CD4-positive, alpha-beta T cell (primary cell): ENCODE results near the gene ARFGEF2. TPM values are rescaled to one million over a fixed set of nuclear protein-coding genes. Genes with fewer than 3 reads are reported as not detected.

Experiments used
- ATAC-seq: fragments of 200-7000 bp; cut with Tn5 transposase; one replicate; pipeline ENCODE4 v1.10.0; 2022; ENCODE audit warnings: mild to moderate bottlenecking; ENCODE audit not compliant: poor library complexity
- CTCF ChIA-PET: fragments of 350-600 bp; sonication (Branson Sonifier 250); formaldehyde crosslinking; loops from one replicate; lab custom pipeline; 2021; ENCODE audit warnings: antibody characterized with exemption, inconsistent platforms; lab: Charles Lee
- POLR2A ChIA-PET: fragments of 350-600 bp; sonication (Branson Sonifier 250); formaldehyde crosslinking; loops from one replicate; lab custom pipeline; 2021; ENCODE audit warnings: antibody characterized with exemption, inconsistent platforms; lab: Charles Lee
- DNase-seq, 14 experiments: peaks; one replicate each; pipeline ENCODE4 v3.0.0-alpha.2; 2013 to 2020; ENCODE audit warnings: mixed read lengths in 2 of 14
- H3K27ac ChIP-seq, 2 donors: one replicate each; pipeline versions ENCODE4 v1.5.1 to v1.7.0; 2013; ENCODE audit warnings: low read length in 2 of 2, low read depth in 1 of 2, mild to moderate bottlenecking in 1 of 2
- H3K27me3 ChIP-seq, 2 experiments: 1 replicate in 1 of 2; 2 replicates in 1 of 2; pipeline versions ENCODE4 v1.6.1 to v1.7.0; 2013; ENCODE audit warnings: low read length in 2 of 2, control low read depth in 1 of 2, mild to moderate bottlenecking in 1 of 2, moderate library complexity in 1 of 2; ENCODE audit not compliant: insufficient read depth in 2 of 2, control insufficient read depth in 1 of 2
- H3K36me3 ChIP-seq: one replicate; pipeline ENCODE4 v1.6.1; 2013; ENCODE audit warnings: low read length, control low read depth; ENCODE audit not compliant: insufficient read depth
- H3K4me1 ChIP-seq: one replicate; pipeline ENCODE4 v1.6.1; 2013; ENCODE audit warnings: low read length, control low read depth; ENCODE audit not compliant: insufficient read depth
- H3K4me3 ChIP-seq: one replicate; pipeline ENCODE4 v1.5.1; 2013; ENCODE audit warnings: mild to moderate bottlenecking, low read length, moderate library complexity
- H3K9me3 ChIP-seq, 2 experiments: 1 replicate in 1 of 2; 2 replicates in 1 of 2; pipeline versions ENCODE4 v1.6.1 to v1.7.0; 2013; ENCODE audit warnings: low read length in 2 of 2, mild to moderate bottlenecking in 2 of 2, control low read depth in 1 of 2, moderate library complexity in 1 of 2; ENCODE audit not compliant: control insufficient read depth in 1 of 2, insufficient read depth in 1 of 2
- H3K27ac Mint-ChIP-seq: one replicate; pipeline ENCODE4 v1.8.0; 2020; ENCODE audit warnings: mixed read lengths
- H3K27me3 Mint-ChIP-seq: one replicate; pipeline ENCODE4 v1.8.0; 2021; ENCODE audit warnings: mixed read lengths
- H3K36me3 Mint-ChIP-seq: one replicate; pipeline ENCODE4 v1.8.0; 2021; ENCODE audit warnings: low read depth, mixed read lengths
- H3K4me1 Mint-ChIP-seq: one replicate; pipeline ENCODE4 v1.8.0; 2021; ENCODE audit warnings: low read depth, mixed read lengths
- H3K4me3 Mint-ChIP-seq: one replicate; pipeline ENCODE4 v1.8.0; 2020; ENCODE audit warnings: mild to moderate bottlenecking, mixed read lengths
- H3K9me3 Mint-ChIP-seq: one replicate; pipeline ENCODE4 v1.8.0; 2020; ENCODE audit warnings: mixed read lengths
- intact Hi-C, 2 experiments: fragments of 100-400 bp; cut with DNase I in 1 of 2; cut with micrococcal nuclease in 1 of 2; formaldehyde crosslinking; loops; one replicate each; pipeline versions ENCODE4 v1.15.1 to v1.9.0; 2023 to 2025; cut with DNase I, micrococcal nuclease
- polyA plus RNA-seq, 2 donors: library from polyadenylated mRNA; unstranded; fragments of 120-200 nt; gene quantifications; one replicate each; pipeline ENCODE4 v1.2.1, GENCODE V29; 2013
- total RNA-seq, 174 experiments: library from RNA in 2 of 174; stranded (reverse) in 2 of 174; gene quantifications; one replicate each; pipeline ENCODE4 v1.2.3 and lab custom pipeline; 2021 to 2026
- TF ChIP-seq, protein P1 (sequence below): fragments of 200-600 bp; IDR thresholded peaks from one replicate; pipeline ENCODE4 v1.8.0; 2022; ENCODE audit warnings: antibody characterized with exemption, mild to moderate bottlenecking

ARFGEF2 gene
- 10 to 100 TPM; 23.0 to 23.4 TPM for total RNA-seq
- 20.1 TPM for polyA plus RNA-seq (2013, experiment 1 of 2)
- 23.2 TPM for polyA plus RNA-seq (2013, experiment 2 of 2)
- total RNA-seq (lab: John Stamatoyannopoulos, UW) = 106 to 230 (median 169) reads per million in 172 experiments

- Histone ChIP-seq H3K4me3 (peak within 1 kb of the TSS; percentile 96), H3K36me3 (no peaks in the 10 kb centered on the region), H3K27ac (peak within 1 kb of the TSS; percentile 83 to 92), H3K27me3 (no peaks in the 10 kb centered on the region), H3K9me3 (no peaks in the 10 kb centered on the region), H3K4me1 (peaks cover 23% of the 10 kb centered on the region)
- intact Hi-C loops = loop anchor here in 1 of 2 experiments (5.0 kb wide), 2 partner anchors 126 to 266 kb away; partner anchors contain the start of genes CSE1L and STAU1
- ChIA-PET CTCF (interaction anchor here (1.0 to 2.5 kb wide), 2 partner anchors 264 to 301 kb away, joined by 3 to 9 read pairs; no protein-coding TSS in a partner anchor), POLR2A (interaction anchor here (0.8 kb wide), 1 partner anchor 1563 kb away, joined by 5 read pairs; no protein-coding TSS in a partner anchor)
- TF ChIP-seq, protein P1, sequence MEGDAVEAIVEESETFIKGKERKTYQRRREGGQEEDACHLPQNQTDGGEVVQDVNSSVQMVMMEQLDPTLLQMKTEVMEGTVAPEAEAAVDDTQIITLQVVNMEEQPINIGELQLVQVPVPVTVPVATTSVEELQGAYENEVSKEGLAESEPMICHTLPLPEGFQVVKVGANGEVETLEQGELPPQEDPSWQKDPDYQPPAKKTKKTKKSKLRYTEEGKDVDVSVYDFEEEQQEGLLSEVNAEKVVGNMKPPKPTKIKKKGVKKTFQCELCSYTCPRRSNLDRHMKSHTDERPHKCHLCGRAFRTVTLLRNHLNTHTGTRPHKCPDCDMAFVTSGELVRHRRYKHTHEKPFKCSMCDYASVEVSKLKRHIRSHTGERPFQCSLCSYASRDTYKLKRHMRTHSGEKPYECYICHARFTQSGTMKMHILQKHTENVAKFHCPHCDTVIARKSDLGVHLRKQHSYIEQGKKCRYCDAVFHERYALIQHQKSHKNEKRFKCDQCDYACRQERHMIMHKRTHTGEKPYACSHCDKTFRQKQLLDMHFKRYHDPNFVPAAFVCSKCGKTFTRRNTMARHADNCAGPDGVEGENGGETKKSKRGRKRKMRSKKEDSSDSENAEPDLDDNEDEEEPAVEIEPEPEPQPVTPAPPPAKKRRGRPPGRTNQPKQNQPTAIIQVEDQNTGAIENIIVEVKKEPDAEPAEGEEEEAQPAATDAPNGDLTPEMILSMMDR = no peak
- Mint-ChIP-seq H3K36me3 (peaks cover 5% of the 10 kb centered on the region), H3K27me3 (no peaks in the 10 kb centered on the region), H3K4me1 (peaks cover 56% of the 10 kb centered on the region), H3K4me3 (peak within 1 kb of the TSS; percentile 93), H3K9me3 (no peaks in the 10 kb centered on the region), H3K27ac (peak within 1 kb of the TSS; percentile 93)
- ATAC-seq (peak; percentile 89), DNase-seq (peak; percentile 72 to 96 (median 89))
These were observed at the start of gene ARFGEF2 for GRCh38 chr20:48921168-48921882. Gene ARFGEF2 (plus strand): TSS chr20:48921711. CDS start chr20:48921890, 179 bp downstream.

GRCh38 chr20:48875233-48875913 is 46.1 kb upstream of the ARFGEF2 start:
- Histone ChIP-seq H3K9me3 (no peaks in the 10 kb centered on the region), H3K27ac (no peak overlapping the region), H3K36me3 (no peaks in the 10 kb centered on the region), H3K4me1 (peaks cover 13% of the 10 kb centered on the region), H3K27me3 (no peaks in the 10 kb centered on the region), H3K4me3 (no peak overlapping the region)
- Mint-ChIP-seq H3K4me3 (no peak overlapping the region), H3K27me3 (no peaks in the 10 kb centered on the region), H3K27ac (no peak overlapping the region), H3K9me3 (no peaks in the 10 kb centered on the region), H3K4me1 (peaks cover 4% of the 10 kb centered on the region), H3K36me3 (no peaks in the 10 kb centered on the region)
- ChIA-PET CTCF (interaction anchor here (1.0 kb wide), 1 partner anchor 22 kb away, joined by 3 read pairs; no protein-coding TSS in a partner anchor), POLR2A (no interaction called here)
- TF ChIP-seq, protein P1 = no peak
- DNase-seq (no peak), ATAC-seq (no peak)
- intact Hi-C loops = no loop called here

DNA sequence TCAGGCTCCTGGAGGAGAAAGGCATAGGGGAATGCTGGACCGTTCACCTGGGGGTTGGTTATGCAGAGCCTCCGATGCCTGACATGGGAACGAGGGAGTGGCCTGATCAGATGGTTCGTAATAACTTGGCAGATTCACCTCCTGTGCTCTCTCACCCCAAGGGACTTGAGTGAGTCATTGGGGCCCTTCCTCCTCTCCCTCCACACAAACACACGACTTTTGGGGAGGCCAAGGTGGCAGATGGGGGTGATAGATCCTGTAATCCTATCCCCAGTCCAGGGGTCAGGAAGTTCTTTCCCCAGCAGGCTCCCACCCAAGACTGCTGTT is 45.6 kb upstream of the ARFGEF2 start:
- DNase-seq = peak in 2 of 14 experiments; percentile 24 to 48

More for the DNA sequence above, 45.6 kb upstream of the ARFGEF2 start:
- Mint-ChIP-seq H3K27ac (no peak overlapping the region), H3K4me1 (peaks cover 4% of the 10 kb centered on the region), H3K9me3 (no peaks in the 10 kb centered on the region), H3K4me3 (no peak overlapping the region), H3K27me3 (no peaks in the 10 kb centered on the region), H3K36me3 (no peaks in the 10 kb centered on the region)
- TF ChIP-seq, protein P1 = no peak
- H3K4me1 ChIP-seq = peaks cover 13% of the 10 kb centered on the region
- no peaks in the 10 kb centered on the region for H3K27me3 ChIP-seq
- H3K36me3 ChIP-seq = no peaks in the 10 kb centered on the region
- CTCF ChIA-PET = interaction anchor here (0.5 to 1.1 kb wide), 3 partner anchors 21 to 218 kb away, joined by 3 read pairs; no protein-coding TSS in a partner anchor
- intact Hi-C loops = no loop called here
- ATAC-seq = no peak
- POLR2A ChIA-PET = no interaction called here
- no peak overlapping the region for H3K4me3 ChIP-seq
- H3K27ac ChIP-seq = no peak overlapping the region
- no peaks in the 10 kb centered on the region for H3K9me3 ChIP-seq
